ENCODE measurements around the gene OLIG1. TPM values are rescaled to one million over a fixed set of nuclear protein-coding genes. Genes with fewer than 3 reads are reported as not detected.

Gene OLIG1, protein sequence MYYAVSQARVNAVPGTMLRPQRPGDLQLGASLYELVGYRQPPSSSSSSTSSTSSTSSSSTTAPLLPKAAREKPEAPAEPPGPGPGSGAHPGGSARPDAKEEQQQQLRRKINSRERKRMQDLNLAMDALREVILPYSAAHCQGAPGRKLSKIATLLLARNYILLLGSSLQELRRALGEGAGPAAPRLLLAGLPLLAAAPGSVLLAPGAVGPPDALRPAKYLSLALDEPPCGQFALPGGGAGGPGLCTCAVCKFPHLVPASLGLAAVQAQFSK
- not detected in 5 replicates for total RNA-seq (2022; extraction: Qiagen RNA extraction; ENCODE audit: low read depth)

DNA sequence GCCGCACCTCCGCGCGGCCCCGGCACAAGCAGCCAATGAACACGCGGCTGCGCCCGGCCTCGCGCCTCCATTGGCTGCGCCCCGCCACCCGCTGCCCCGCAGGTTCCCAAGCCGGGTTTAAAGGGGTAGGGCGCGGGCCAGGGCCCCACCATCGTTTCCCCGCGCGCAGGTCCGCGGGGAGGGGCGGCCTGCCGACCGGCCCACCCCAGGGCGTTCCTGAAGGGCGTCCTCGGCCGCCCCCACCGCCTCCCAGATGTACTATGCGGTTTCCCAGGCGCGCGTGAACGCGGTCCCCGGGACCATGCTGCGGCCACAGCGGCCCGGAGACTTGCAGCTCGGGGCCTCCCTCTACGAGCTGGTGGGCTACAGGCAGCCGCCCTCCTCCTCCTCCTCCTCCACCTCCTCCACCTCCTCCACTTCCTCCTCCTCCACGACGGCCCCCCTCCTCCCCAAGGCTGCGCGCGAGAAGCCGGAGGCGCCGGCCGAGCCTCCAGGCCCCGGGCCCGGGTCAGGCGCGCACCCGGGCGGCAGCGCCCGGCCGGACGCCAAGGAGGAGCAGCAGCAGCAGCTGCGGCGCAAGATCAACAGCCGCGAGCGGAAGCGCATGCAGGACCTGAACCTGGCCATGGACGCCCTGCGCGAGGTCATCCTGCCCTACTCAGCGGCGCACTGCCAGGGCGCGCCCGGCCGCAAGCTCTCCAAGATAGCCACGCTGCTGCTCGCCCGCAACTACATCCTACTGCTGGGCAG lies at the start of gene OLIG1:
OLIG1 (plus strand) TSS at position 148 of the 750 bp plus-strand sequence; CDS start at position 254, 106 bp downstream.

DNA sequence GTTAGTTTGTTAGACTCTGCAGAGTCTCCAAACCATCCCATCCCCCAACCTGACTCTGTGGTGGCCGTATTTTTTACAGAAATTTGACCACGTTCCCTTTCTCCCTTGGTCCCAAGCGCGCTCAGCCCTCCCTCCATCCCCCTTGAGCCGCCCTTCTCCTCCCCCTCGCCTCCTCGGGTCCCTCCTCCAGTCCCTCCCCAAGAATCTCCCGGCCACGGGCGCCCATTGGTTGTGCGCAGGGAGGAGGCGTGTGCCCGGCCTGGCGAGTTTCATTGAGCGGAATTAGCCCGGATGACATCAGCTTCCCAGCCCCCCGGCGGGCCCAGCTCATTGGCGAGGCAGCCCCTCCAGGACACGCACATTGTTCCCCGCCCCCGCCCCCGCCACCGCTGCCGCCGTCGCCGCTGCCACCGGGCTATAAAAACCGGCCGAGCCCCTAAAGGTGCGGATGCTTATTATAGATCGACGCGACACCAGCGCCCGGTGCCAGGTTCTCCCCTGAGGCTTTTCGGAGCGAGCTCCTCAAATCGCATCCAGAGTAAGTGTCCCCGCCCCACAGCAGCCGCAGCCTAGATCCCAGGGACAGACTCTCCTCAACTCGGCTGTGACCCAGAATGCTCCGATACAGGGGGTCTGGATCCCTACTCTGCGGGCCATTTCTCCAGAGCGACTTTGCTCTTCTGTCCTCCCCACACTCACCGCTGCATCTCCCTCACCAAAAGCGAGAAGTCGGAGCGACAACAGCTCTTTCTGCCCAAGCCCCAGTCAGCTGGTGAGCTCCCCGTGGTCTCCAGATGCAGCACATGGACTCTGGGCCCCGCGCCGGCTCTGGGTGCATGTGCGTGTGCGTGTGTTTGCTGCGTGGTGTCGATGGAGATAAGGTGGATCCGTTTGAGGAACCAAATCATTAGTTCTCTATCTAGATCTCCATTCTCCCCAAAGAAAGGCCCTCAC lies 44.2 kb upstream of the OLIG1 start, which contains the start of gene OLIG2:
OLIG2 (plus strand) TSS at position 447 of the 954 bp plus-strand sequence. CDS start 928 bp downstream, outside the sequence.

Other genes with a start within 250 kb of the OLIG1 start
- gene OLIG2, start 44.2 kb upstream of the OLIG1 start, total RNA-seq (2022; extraction: Qiagen RNA extraction; ENCODE audit: low read depth) = not detected in 5 replicates
- 12.5 to 16.6 TPM (median 12.9 TPM) in 5 replicates for gene IFNAR2, start 159.8 kb downstream of the OLIG1 start, total RNA-seq (2022; extraction: Qiagen RNA extraction; ENCODE audit: low read depth)
- gene IL10RB, start 196.2 kb downstream of the OLIG1 start, total RNA-seq (2022; extraction: Qiagen RNA extraction; ENCODE audit: low read depth) = 14.8 to 20.6 TPM (median 18.7 TPM) in 5 replicates